ENCODE results near the gene WDR38. TPM values are rescaled to one million over a fixed set of nuclear protein-coding genes. Genes with fewer than 3 reads are reported as not detected.

The WDR38 gene
- polyA plus RNA-seq, 1 of the 3 experiments (the other 2 are of a cell fraction), result not detected

- Histone ChIP-seq H3K9ac (no peak overlapping the region), H3F3A (replicated peaks; ENCODE audit: insufficient read depth) (peaks cover 12% of the 10 kb centered on the region), H3K9me3 (no peaks in the 10 kb centered on the region), H3K9me2 (no peaks in the 10 kb centered on the region), H3K4me3 (ENCODE audit: low read depth in 2 of 2, low read length in 1 of 2) (no peak overlapping the region), H3K4me2 (no peak overlapping the region), H3K79me2 (ENCODE audit: insufficient read depth) (no peaks in the 10 kb centered on the region), H3K27ac (ENCODE audit: low read depth in 2 of 2, low read length in 1 of 2) (no peak overlapping the region), H2AFZ (ENCODE audit: low read depth) (no peak overlapping the region), H3K4me1 (ENCODE audit: control insufficient read depth in 1 of 2, insufficient read depth in 2 of 2, low read depth in 1 of 2, low read length in 1 of 2) (0 out of 4 replicates have a peak, but pooled peaks cover 0 to 8% of the 10 kb centered on the region in 2 experiments), H3K36me3 (replicated peaks in 1 of 2; ENCODE audit: control insufficient read depth in 1 of 2, insufficient read depth in 2 of 2, low read length in 1 of 2) (no peaks in the 10 kb centered on the region), H4K20me1 (ENCODE audit: insufficient read depth) (no peaks in the 10 kb centered on the region), H3K27me3 (ENCODE audit: insufficient read depth) (no peaks in the 10 kb centered on the region)
- ChIA-PET CTCF (interaction anchor here (1.0 to 20.2 kb wide), 4 partner anchors 12 to 57 kb away, joined by 4 to 353 read pairs (median 14); partner anchors contain the start of gene WDR38), POLR2A (no interaction called here)
- no peak for DNase-seq
- TF ChIP-seq RCOR1 (IDR thresholded peaks at IDR 0.05; ENCODE audit: low read length) (no peak), MAX (IDR thresholded peaks at IDR 0.05; ENCODE audit: low read depth) (no peak), MXI1 (IDR thresholded peaks at IDR 0.05; ENCODE audit: low read depth, low read length) (no peak), USF1 (IDR thresholded peaks at IDR 0.05; ENCODE audit: borderline replicate concordance, low read depth) (no peak), NFIC (IDR thresholded peaks at IDR 0.05; ENCODE audit: borderline replicate concordance) (no peak), CHD2 (IDR thresholded peaks at IDR 0.05; ENCODE audit: low read length, partially characterized antibody) (no peak), REST (IDR thresholded peaks at IDR 0.05; ENCODE audit: low read depth, low read length) (no peak), GABPA (IDR thresholded peaks at IDR 0.05; ENCODE audit: low read depth) (no peak), ELF1 (IDR thresholded peaks at IDR 0.05) (no peak), TCF12 (IDR thresholded peaks at IDR 0.05) (no peak), TAF1 (IDR thresholded peaks at IDR 0.05; ENCODE audit: borderline replicate concordance, low read depth, low read length) (no peak), RFX5 (IDR thresholded peaks at IDR 0.05; ENCODE audit: low read length) (no peak), TEAD4 (IDR thresholded peaks at IDR 0.05; ENCODE audit: borderline replicate concordance, insufficient read depth) (no peak), USF2 (IDR thresholded peaks at IDR 0.05; ENCODE audit: borderline replicate concordance, low read depth, low read length) (no peak), SMC3 (IDR thresholded peaks at IDR 0.05; ENCODE audit: low read depth, low read length) (no peak), EZH2phosphoT487 (IDR thresholded peaks at IDR 0.05; ENCODE audit: borderline replicate concordance, low read depth) (no peak), YY1 (IDR thresholded peaks at IDR 0.05; ENCODE audit: low read depth) (no peak), JUND (IDR thresholded peaks at IDR 0.05) (no peak), FOXJ3 (CRISPR knock-in tag; IDR thresholded peaks at IDR 0.05) (no peak), PBX3 (IDR thresholded peaks at IDR 0.05) (no peak)
- 60% methylated on average over 2 of the region's 2 CpGs for WGBS (ENCODE audit: low lambda C conversion rate)
These were observed 24.5 kb upstream of the WDR38 start for GRCh38 chr9:124828489-124829333.
